ENCODE data around the gene CNTN5.

Gene CNTN5

DNA sequence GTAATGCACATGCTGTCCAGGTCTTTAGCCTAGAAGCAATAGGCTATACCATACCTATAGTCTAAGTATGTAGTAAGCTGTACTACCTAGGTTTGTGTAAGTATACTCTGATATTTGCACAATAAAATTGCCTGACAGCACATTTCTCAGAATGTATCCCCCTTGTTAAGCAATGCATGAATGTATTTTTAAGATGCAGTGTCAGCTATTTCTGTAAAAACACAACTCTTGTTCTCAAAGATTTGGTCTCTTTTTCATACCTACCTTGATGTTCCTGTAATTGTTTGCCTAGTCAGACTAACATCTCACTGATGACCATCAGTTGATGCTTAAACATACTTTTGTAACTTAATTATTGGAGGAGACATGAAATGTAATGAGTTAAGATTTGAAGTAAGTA, 619.9 kb downstream of the CNTN5 start:
- no peak for DNase-seq

DNA sequence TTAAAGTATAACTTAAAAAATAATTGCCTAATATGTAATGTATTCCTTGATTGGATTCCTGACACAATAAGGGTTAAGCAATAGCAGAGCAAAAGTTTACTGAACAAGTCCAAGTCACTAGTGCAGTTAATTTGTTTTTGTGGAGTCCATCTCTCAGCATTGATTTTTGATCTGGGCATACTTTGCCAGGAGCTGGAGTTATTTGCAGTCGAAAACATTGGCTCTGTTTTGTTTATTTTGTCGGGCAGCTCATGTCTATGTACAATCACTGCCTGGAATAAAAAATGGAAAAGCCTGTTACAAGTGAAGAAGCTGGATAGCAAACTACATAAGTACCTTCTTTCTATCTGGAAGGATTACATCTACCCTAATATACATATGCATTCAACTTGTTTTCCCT, 625.2 kb downstream of the CNTN5 start:
- DNase-seq = no peak

DNA sequence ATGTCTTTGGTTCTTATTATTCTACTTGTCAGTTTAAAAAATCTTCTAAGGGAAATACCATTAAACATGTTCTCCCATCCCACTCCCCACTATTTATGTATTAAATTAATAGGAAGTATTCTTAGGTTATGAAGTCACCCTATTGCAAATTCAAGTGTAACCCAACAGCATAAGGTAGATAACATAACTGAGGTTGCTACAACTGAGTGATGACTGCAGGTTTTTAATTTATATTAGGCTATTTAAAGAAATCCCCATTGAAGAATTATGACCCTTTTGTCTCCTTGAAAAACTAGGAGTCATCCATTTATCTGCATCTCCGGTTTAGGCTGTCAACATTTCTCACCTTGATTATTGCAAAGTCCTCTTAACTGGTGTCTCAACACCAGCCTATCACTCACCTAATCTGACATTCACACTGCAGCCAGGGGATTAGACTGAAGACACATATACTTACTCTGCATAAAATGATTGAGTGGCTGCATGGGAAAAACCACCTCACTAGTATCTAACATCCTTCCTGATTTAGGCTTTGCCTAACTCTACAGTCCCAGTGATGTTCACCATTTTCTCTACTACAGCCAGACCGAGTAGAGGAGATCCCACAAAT, 649.4 kb downstream of the CNTN5 start:
- no peak for DNase-seq

- DNase-seq = no peak
These were observed 651.2 kb downstream of the CNTN5 start for GRCh38 chr11:99671808-99672409.

DNA sequence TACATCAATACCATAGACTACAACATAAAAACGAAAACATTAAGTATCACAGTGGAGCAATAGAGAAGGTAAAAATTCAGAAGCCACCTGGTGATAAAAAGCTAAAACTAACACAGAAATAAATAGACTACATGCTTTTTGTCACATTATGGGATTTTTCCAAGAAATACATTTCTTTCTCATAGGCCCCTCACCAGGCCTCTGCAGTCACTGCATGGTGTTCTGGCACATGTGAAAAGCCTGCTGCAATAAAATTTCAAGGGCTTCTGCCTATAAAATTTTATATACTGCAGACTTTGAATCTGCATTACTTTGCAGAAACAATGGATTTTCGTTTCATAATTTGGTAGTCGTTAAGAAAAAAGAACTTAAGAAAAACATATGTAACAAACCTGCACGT, 655.5 kb downstream of the CNTN5 start:
- DNase-seq = no peak

- no peak for DNase-seq
These were observed 661.4 kb downstream of the CNTN5 start for GRCh38 chr11:99682171-99682570.

GRCh38 chr11:99682646-99683045, 661.9 kb downstream of the CNTN5 start:
- DNase-seq = no peak

DNA sequence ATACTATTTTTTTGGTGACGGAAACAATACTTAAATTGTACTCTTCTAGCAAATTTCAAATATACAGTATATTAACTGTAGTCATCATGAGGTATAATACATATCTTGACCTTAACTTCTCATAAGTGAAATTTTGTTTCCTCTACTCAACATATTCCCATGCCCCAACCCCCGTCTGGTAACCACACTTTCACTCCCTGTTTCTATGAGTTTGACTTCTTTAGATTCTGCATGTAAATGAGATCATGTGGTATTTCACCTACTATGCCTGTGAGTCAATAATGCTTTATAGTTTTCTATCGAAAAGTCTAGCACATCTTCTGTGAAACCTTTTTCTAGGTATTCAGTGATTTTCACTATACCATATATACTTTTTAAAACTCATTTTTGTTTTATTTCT, 663.2 kb downstream of the CNTN5 start:
- DNase-seq = no peak

DNA sequence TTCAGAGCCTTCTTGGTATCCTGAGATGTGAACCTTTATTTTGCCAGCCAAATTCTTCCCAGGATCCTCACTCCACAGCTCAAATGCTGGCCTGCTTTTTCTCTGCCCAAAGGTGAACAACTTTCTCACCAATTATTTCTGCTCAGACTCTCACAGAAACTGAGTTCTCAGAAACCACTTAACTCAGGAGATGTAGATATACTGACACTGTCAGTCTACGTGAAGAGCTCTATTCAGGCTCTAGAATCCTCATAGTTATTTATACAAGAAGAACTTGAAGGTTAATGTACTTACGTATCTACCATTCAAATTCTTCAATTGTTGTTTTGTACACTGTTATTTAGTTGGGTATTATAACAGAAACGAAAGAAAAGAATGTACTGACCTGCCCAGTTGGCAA, 666.1 kb downstream of the CNTN5 start:
- DNase-seq = no peak

- no peak for DNase-seq
These were observed 666.6 kb downstream of the CNTN5 start for GRCh38 chr11:99687320-99687719.

GRCh38 chr11:99693941-99694492, 673.3 kb downstream of the CNTN5 start:
- no peak for DNase-seq

GRCh38 chr11:99695106-99695505, 674.4 kb downstream of the CNTN5 start:
- DNase-seq = no peak

DNA sequence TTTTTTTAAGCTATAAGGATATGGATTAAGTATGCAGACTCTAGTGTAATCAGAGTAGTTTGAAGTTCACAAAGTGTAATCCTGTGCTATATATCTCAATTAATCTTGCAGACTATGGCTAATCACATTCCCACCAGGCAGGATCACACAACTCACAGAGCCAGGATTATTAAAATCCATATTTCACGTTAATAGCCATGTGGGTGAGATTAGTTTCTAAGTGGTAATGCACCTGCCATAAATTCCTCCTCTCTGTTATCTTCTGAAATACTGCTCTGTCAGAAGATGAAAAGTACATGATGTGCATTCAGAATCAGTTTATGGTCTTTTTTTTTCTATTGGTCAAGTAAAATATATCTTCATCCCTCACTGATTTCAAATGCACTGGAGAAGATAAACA, 686.1 kb downstream of the CNTN5 start:
- no peak for DNase-seq

DNA sequence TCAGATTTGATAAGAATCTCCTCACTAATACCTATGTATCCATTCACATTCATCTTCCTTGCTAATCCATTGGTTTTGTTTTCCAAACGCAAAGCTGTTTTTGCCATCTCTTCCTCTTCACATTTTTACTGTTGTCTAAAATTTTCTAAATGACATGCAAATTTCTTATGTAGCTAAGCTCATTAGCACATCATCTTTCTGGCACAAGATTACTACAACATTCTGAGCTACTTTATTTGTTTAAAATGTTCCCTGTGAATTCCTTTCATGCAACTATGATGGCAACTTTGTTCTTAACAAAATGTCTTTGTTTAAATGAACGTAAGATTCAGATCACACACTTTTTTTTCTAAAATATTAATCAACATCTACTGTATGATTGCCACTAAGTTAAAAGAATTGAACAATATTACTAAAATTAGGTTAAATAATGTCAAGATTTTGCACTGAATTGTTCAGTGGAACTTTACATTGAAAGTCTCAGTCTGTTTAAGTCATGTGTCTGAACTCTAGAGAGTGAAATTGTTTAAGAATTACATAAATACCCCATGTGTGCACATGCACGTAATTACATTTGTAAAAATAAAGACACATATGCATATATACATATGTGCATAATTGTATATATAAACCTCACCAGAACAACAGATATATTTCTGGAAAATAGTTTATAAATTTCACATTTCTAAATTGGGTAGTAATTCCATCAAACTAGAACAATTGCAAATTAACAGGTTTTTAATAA, 688.4 kb downstream of the CNTN5 start:
- no peak for DNase-seq

- DNase-seq = no peak
These were observed 695.6 kb downstream of the CNTN5 start for GRCh38 chr11:99716302-99716701.

DNA sequence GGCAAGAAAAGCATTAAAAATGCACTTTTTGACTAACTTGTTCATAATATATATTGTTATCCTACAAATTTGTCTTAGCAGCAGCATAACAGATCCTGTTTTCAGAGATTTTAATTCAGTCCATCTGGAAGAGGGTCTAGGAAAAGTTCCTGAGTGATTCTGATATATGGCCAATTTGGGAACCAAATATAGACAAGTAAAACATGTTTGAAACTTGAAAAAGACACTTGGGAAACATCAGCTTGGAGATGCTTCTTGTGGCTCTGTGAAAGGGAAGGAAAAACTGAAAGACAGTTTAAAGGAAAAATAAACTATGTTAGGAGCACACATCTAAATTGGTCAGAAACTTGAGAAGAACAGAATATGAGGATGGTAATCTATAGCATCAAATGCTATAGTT, 697.5 kb downstream of the CNTN5 start:
- DNase-seq = no peak

DNA sequence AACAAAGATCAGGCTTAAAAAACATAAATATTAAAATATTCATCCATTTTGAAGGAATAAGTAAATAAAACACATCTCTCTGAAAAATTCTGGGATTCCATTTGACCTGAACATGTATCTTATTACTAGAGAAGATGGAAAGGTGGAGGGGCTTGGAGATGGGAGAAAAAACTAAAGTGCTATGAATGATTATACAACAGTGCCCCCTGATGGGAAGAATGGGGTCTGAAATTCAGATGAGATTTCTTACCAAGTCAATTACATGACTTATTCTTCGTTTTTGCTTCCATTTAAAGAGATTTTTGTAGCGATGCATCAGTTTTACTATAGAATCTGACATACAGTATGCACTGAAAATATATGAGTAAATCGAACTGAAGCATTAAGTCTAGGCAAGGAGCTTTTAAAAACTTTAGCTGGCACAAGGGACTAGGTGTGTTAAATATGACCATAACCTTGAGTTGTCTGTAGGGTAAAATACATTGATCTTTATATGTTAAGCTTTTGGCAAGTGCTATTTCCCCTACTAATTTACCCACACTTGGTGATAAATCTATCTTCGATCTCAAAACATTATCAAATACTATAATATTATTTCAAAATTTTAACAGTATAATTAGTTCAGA, 718.8 kb downstream of the CNTN5 start:
- DNase-seq = no peak

- no peak for DNase-seq
These were observed 721.8 kb downstream of the CNTN5 start for GRCh38 chr11:99742501-99742900.

DNA sequence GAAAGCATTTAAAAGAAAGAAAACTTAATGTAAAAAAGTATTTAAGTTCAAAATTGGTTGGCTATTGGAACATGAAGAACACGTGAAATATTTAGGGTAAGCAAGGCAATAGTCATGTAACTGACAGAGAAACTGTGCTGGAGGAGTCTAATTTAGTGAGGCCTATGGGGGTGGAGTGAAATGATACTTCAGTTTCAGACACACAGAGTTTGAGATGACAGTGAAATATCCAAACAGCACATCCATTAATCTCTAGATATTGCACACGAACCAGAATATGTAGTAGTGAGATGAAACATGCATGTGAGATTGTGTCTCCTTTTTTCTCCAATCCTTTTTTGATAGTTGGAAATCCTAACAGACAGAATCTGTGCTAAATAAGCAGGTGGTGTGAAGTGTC, 739.0 kb downstream of the CNTN5 start:
- no peak for DNase-seq

GRCh38 chr11:99766811-99767210, 746.1 kb downstream of the CNTN5 start:
- DNase-seq = no peak

GRCh38 chr11:99773646-99774045, 752.9 kb downstream of the CNTN5 start:
- DNase-seq = no peak

- DNase-seq = no peak
These were observed 760.3 kb downstream of the CNTN5 start for GRCh38 chr11:99781074-99781473.

DNA sequence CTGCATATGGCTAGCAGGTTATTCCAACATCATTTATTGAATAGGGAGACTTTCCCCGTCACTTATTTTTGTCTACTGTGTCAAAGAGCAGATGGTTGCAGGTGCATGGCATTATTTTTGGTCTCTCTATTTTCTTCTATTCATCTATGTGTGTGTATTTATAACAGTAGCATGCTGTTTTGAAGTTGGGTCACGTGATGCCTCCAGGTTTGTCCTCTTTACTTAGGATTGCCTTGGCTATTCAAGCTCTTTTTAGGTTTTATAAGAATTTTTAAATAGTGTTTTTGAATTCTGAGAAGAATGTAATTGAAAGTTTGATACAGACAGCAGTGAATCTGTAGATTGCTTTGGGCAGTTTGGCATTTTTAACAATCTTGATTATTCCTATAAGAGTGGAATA, 770.6 kb downstream of the CNTN5 start:
- DNase-seq = no peak

- DNase-seq = no peak
These were observed 775.2 kb downstream of the CNTN5 start for GRCh38 chr11:99795999-99796398.
